ENCODE measurements around the gene KATNAL1. TPM values are rescaled to one million over a fixed set of nuclear protein-coding genes. Genes with fewer than 3 reads are reported as not detected.

Gene KATNAL1
- polyA plus RNA-seq, 2 donors = 0.92 to 1.3 TPM

DNA sequence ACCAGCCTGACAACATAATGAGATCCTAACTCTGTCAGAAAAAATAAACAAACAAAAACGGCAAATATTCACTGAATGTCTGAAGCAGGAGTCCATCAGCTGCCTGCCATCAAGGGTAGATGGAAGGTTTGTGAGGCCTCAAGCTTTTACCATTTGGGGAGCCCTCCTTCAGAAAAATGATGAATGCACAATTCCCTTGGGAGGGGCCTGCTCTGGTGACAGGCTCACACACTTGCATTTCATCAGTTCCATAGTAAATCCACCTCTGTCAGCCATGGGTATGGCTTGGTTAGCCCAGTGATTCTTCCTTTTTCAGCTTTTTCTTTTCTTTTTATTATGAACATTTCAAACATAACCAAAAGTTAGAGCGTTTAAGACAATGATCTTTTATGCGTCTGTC, 26.3 kb upstream of the KATNAL1 start:
- WGBS, 2 donors = 68 to 81% methylated on average over 3 of the region's 3 CpGs
- Histone ChIP-seq H3K4me3 (ENCODE audit: low read depth in 1 of 2, low read length in 2 of 2) (no peak overlapping the region), H3K9me3 (ENCODE audit: control insufficient read depth in 2 of 2, insufficient read depth in 1 of 2, low read depth in 1 of 2, low read length in 1 of 2) (no peaks in the 10 kb centered on the region), H3K27ac (ENCODE audit: low read depth in 2 of 2, low read length in 1 of 2) (no peak overlapping the region), H3K27me3 (ENCODE audit: control insufficient read depth in 1 of 2, insufficient read depth in 2 of 2, low read length in 2 of 2) (no peaks in the 10 kb centered on the region), H3K4me1 (ENCODE audit: control insufficient read depth in 2 of 2, insufficient read depth in 2 of 2, low read length in 1 of 2) (no peaks in the 10 kb centered on the region), H3K36me3 (ENCODE audit: control insufficient read depth in 2 of 2, insufficient read depth in 2 of 2, low read length in 1 of 2) (no peaks in the 10 kb centered on the region)

DNA sequence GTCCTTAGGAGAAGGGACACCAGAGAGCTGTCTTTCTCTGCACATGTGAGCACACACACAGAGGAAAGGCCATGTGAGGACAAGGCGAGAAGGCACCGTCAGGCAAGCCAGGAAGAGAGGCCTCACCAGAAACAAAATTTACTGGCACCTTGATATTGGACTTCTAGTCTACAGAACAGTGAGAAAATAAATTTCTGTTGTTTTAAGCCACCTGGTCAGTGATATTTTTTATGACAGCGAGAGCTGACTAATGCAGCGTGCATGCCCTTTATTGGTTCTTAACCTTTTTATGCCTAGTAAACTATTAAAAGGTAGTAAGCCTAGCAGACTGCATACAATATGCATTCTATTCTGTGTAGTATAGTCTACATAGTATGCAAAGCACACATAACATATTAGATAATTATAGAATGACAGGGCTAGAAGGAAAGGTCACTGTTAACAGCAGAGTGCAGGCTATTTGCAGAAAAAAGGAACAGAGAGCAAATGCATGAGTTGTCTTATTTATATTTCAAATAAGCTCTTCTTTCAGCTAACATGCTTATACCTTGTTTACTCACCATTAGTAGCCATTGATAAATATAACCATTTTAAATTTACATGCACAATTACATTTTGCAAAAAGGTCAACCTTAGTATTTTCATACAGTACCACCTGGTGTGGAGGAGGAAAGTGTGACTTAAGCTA, 25.2 kb upstream of the KATNAL1 start:
- H3K27me3 ChIP-seq (ENCODE audit: control insufficient read depth in 1 of 2, insufficient read depth in 2 of 2, low read length in 2 of 2) = no peaks in the 10 kb centered on the region
- H3K27ac ChIP-seq (ENCODE audit: low read depth in 2 of 2, low read length in 1 of 2) = no peak overlapping the region
- WGBS, 2 donors = 74 to 93% methylated on average over 4 of the region's 4 CpGs
- H3K4me3 ChIP-seq (ENCODE audit: low read depth in 1 of 2, low read length in 2 of 2) = no peak overlapping the region
- H3K9me3 ChIP-seq (ENCODE audit: control insufficient read depth in 2 of 2, insufficient read depth in 1 of 2, low read depth in 1 of 2, low read length in 1 of 2) = no peaks in the 10 kb centered on the region
- no peaks in the 10 kb centered on the region for H3K4me1 ChIP-seq (ENCODE audit: control insufficient read depth in 2 of 2, insufficient read depth in 2 of 2, low read length in 1 of 2)
- no peaks in the 10 kb centered on the region for H3K36me3 ChIP-seq (ENCODE audit: control insufficient read depth in 2 of 2, insufficient read depth in 2 of 2, low read length in 1 of 2)

DNA sequence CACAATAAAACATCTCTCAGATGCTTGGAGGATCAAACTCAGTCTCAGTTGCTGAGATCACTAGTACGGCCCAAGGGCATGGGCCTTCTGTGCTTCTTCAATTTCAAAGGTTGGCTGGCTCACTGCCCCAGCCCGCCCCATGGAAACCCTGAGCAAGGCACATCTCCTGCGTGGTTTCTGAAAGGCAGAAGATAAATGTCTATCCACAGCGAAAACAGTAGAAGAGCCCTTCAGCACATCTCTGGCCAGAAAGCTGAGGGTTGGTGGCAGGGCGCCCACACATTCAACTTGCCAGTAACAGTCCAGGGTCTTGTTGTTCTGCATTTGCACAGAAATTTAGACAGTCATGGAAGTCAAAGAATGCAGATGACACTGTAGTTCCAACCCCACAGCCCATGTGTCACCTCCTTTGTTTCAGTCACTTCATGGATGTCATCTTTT, 24.0 kb upstream of the KATNAL1 start:
- Histone ChIP-seq H3K4me1 (ENCODE audit: control insufficient read depth in 2 of 2, insufficient read depth in 2 of 2, low read length in 1 of 2) (no peaks in the 10 kb centered on the region), H3K36me3 (ENCODE audit: control insufficient read depth in 2 of 2, insufficient read depth in 2 of 2, low read length in 1 of 2) (no peaks in the 10 kb centered on the region), H3K27ac (ENCODE audit: low read depth in 2 of 2, low read length in 1 of 2) (peak overlapping the region in 1 of 2 donors; percentile 10), H3K9me3 (ENCODE audit: control insufficient read depth in 2 of 2, insufficient read depth in 1 of 2, low read depth in 1 of 2, low read length in 1 of 2) (no peaks in the 10 kb centered on the region), H3K4me3 (ENCODE audit: low read depth in 1 of 2, low read length in 2 of 2) (no peak overlapping the region), H3K27me3 (ENCODE audit: control insufficient read depth in 1 of 2, insufficient read depth in 2 of 2, low read length in 2 of 2) (no peaks in the 10 kb centered on the region)
- 37 to 59% methylated on average over 5 of the region's 5 CpGs for WGBS, 2 donors

DNA sequence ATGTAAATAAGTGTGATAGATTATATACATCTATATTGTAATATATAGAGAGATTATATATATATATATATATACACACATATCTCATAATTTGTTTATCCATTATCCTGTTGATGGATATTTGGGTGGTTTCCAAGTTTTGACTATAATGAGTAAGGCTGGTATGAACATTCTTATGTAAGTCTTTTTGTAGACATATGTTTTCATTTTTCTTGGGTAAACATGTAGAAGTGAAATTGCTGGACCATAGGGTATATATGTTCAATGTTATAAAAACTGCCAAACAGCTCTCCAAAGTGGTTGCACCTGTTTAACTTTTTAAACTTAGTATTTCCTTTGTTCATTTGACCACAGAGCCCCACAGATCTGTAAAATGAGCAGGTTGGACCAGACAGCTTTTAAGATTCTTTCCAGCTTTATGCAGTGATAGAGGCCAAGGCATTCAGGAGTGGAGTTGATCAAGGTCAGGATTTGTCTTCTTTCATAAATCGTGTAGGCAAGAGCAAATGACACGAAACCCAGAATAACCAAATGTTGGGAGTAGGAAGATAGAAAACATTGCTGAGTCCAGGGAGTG, 21.7 kb upstream of the KATNAL1 start:
- Histone ChIP-seq H3K4me1 (ENCODE audit: control insufficient read depth in 2 of 2, insufficient read depth in 2 of 2, low read length in 1 of 2) (no peaks in the 10 kb centered on the region), H3K27me3 (ENCODE audit: control insufficient read depth in 1 of 2, insufficient read depth in 2 of 2, low read length in 2 of 2) (no peaks in the 10 kb centered on the region), H3K36me3 (ENCODE audit: control insufficient read depth in 2 of 2, insufficient read depth in 2 of 2, low read length in 1 of 2) (no peaks in the 10 kb centered on the region), H3K4me3 (ENCODE audit: low read depth in 1 of 2, low read length in 2 of 2) (no peak overlapping the region), H3K27ac (ENCODE audit: low read depth in 2 of 2, low read length in 1 of 2) (no peak overlapping the region), H3K9me3 (ENCODE audit: control insufficient read depth in 2 of 2, insufficient read depth in 1 of 2, low read depth in 1 of 2, low read length in 1 of 2) (no peaks in the 10 kb centered on the region)
- WGBS, 2 donors = 77 to 78% methylated on average over 2 of the region's 2 CpGs

GRCh38 chr13:30325668-30326067, 18.3 kb upstream of the KATNAL1 start:
- Histone ChIP-seq H3K36me3 (ENCODE audit: control insufficient read depth in 2 of 2, insufficient read depth in 2 of 2, low read length in 1 of 2) (no peaks in the 10 kb centered on the region), H3K27me3 (ENCODE audit: control insufficient read depth in 1 of 2, insufficient read depth in 2 of 2, low read length in 2 of 2) (no peaks in the 10 kb centered on the region), H3K9me3 (ENCODE audit: control insufficient read depth in 2 of 2, insufficient read depth in 1 of 2, low read depth in 1 of 2, low read length in 1 of 2) (no peaks in the 10 kb centered on the region), H3K4me1 (ENCODE audit: control insufficient read depth in 2 of 2, insufficient read depth in 2 of 2, low read length in 1 of 2) (no peaks in the 10 kb centered on the region), H3K27ac (ENCODE audit: low read depth in 2 of 2, low read length in 1 of 2) (no peak overlapping the region), H3K4me3 (ENCODE audit: low read depth in 1 of 2, low read length in 2 of 2) (no peak overlapping the region)
- WGBS, 2 donors = 80% methylated on average over 4 of the region's 4 CpGs

DNA sequence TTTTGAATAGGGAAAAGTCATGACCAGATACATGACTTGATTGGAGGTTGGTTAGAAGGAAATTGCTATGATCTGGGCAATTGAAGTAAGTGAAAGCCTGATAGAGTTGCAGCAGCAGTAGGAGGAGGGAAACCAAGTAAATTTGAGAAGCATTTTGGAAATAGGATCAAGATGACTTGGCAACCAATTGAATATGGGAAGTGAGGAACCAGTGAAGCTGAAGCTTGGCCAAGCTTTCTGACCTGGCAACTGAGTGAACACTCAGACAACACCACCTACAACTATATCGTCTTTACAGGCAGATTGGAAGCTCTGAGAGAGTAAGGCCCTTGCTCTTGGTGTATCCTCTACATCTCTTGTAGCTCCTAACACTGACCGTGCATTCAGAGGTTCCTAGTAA, 16.2 kb upstream of the KATNAL1 start:
- WGBS, 2 donors = 80 to 87% methylated on average over 2 of the region's 2 CpGs

DNA sequence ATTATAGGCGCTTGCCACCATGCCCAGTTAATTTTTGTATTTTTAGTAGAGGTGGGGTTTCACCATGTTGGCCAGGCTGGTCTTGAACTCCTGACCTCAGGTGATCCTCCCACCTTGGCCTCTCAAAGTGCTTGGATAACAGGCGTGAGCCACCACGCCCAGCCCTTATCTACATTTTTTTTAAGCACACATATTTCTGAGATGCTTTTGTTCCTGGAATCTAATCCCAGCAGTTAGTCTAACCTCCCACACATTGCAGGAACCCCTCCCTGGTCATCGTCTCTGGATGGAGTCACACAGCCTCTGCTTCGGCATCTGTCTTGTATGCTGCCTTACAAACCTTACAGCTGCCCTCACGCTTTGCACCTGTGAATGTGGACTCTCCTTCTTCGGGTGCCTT, 15.1 kb upstream of the KATNAL1 start:
- Histone ChIP-seq H3K27me3 (ENCODE audit: control insufficient read depth in 1 of 2, insufficient read depth in 2 of 2, low read length in 2 of 2) (no peaks in the 10 kb centered on the region), H3K4me1 (ENCODE audit: control insufficient read depth in 2 of 2, insufficient read depth in 2 of 2, low read length in 1 of 2) (no peaks in the 10 kb centered on the region), H3K36me3 (ENCODE audit: control insufficient read depth in 2 of 2, insufficient read depth in 2 of 2, low read length in 1 of 2) (peaks cover 0 to 3% of the 10 kb centered on the region in 2 donors), H3K27ac (ENCODE audit: low read depth in 2 of 2, low read length in 1 of 2) (no peak overlapping the region), H3K9me3 (ENCODE audit: control insufficient read depth in 2 of 2, insufficient read depth in 1 of 2, low read depth in 1 of 2, low read length in 1 of 2) (no peaks in the 10 kb centered on the region), H3K4me3 (ENCODE audit: low read depth in 1 of 2, low read length in 2 of 2) (no peak overlapping the region)
- WGBS, 2 donors = 83 to 84% methylated on average over 7 of the region's 7 CpGs

More for the DNA sequence above, 16.2 kb upstream of the KATNAL1 start:
- H3K4me1 ChIP-seq (ENCODE audit: control insufficient read depth in 2 of 2, insufficient read depth in 2 of 2, low read length in 1 of 2) = no peaks in the 10 kb centered on the region
- H3K36me3 ChIP-seq (ENCODE audit: control insufficient read depth in 2 of 2, insufficient read depth in 2 of 2, low read length in 1 of 2) = peaks cover 0 to 3% of the 10 kb centered on the region in 2 donors
- H3K9me3 ChIP-seq (ENCODE audit: control insufficient read depth in 2 of 2, insufficient read depth in 1 of 2, low read depth in 1 of 2, low read length in 1 of 2) = no peaks in the 10 kb centered on the region
- H3K4me3 ChIP-seq (ENCODE audit: low read depth in 1 of 2, low read length in 2 of 2) = no peak overlapping the region
- H3K27ac ChIP-seq (ENCODE audit: low read depth in 2 of 2, low read length in 1 of 2) = no peak overlapping the region
- H3K27me3 ChIP-seq (ENCODE audit: control insufficient read depth in 1 of 2, insufficient read depth in 2 of 2, low read length in 2 of 2) = no peaks in the 10 kb centered on the region

GRCh38 chr13:30321256-30321655, 13.9 kb upstream of the KATNAL1 start:
- H3K4me3 ChIP-seq (ENCODE audit: low read depth in 1 of 2, low read length in 2 of 2) = no peak overlapping the region
- peaks cover 0 to 3% of the 10 kb centered on the region in 2 donors for H3K36me3 ChIP-seq (ENCODE audit: control insufficient read depth in 2 of 2, insufficient read depth in 2 of 2, low read length in 1 of 2)
- no peaks in the 10 kb centered on the region for H3K4me1 ChIP-seq (ENCODE audit: control insufficient read depth in 2 of 2, insufficient read depth in 2 of 2, low read length in 1 of 2)
- H3K27ac ChIP-seq (ENCODE audit: low read depth in 2 of 2, low read length in 1 of 2) = no peak overlapping the region
- H3K9me3 ChIP-seq (ENCODE audit: control insufficient read depth in 2 of 2, insufficient read depth in 1 of 2, low read depth in 1 of 2, low read length in 1 of 2) = no peaks in the 10 kb centered on the region
- H3K27me3 ChIP-seq (ENCODE audit: control insufficient read depth in 1 of 2, insufficient read depth in 2 of 2, low read length in 2 of 2) = no peaks in the 10 kb centered on the region
- 77 to 97% methylated on average over 3 of the region's 3 CpGs for WGBS, 2 donors

- no peak overlapping the region for H3K27ac ChIP-seq (ENCODE audit: low read depth in 2 of 2, low read length in 1 of 2)
- 56 to 75% methylated on average over 5 of the region's 5 CpGs for WGBS, 2 donors
Observed at GRCh38 chr13:30319655-30320054, 12.3 kb upstream of the KATNAL1 start.

GRCh38 chr13:30319130-30319529, 11.8 kb upstream of the KATNAL1 start:
- Histone ChIP-seq H3K36me3 (ENCODE audit: control insufficient read depth in 2 of 2, insufficient read depth in 2 of 2, low read length in 1 of 2) (peaks cover 0 to 3% of the 10 kb centered on the region in 2 donors), H3K9me3 (ENCODE audit: control insufficient read depth in 2 of 2, insufficient read depth in 1 of 2, low read depth in 1 of 2, low read length in 1 of 2) (no peaks in the 10 kb centered on the region), H3K4me3 (ENCODE audit: low read depth in 1 of 2, low read length in 2 of 2) (no peak overlapping the region), H3K27ac (ENCODE audit: low read depth in 2 of 2, low read length in 1 of 2) (no peak overlapping the region), H3K4me1 (ENCODE audit: control insufficient read depth in 2 of 2, insufficient read depth in 2 of 2, low read length in 1 of 2) (no peaks in the 10 kb centered on the region), H3K27me3 (ENCODE audit: control insufficient read depth in 1 of 2, insufficient read depth in 2 of 2, low read length in 2 of 2) (no peaks in the 10 kb centered on the region)
- WGBS, 2 donors = 70 to 74% methylated on average over 4 of the region's 4 CpGs

More at GRCh38 chr13:30319655-30320054, 12.3 kb upstream of the KATNAL1 start:
- Histone ChIP-seq H3K4me3 (ENCODE audit: low read depth in 1 of 2, low read length in 2 of 2) (no peak overlapping the region), H3K27me3 (ENCODE audit: control insufficient read depth in 1 of 2, insufficient read depth in 2 of 2, low read length in 2 of 2) (no peaks in the 10 kb centered on the region), H3K9me3 (ENCODE audit: control insufficient read depth in 2 of 2, insufficient read depth in 1 of 2, low read depth in 1 of 2, low read length in 1 of 2) (no peaks in the 10 kb centered on the region), H3K4me1 (ENCODE audit: control insufficient read depth in 2 of 2, insufficient read depth in 2 of 2, low read length in 1 of 2) (no peaks in the 10 kb centered on the region), H3K36me3 (ENCODE audit: control insufficient read depth in 2 of 2, insufficient read depth in 2 of 2, low read length in 1 of 2) (peaks cover 0 to 3% of the 10 kb centered on the region in 2 donors)

Measured in esophagus (tissue), 2 donors.